GM18498 (cell line): ENCODE data around the gene PLTP.
"Not testable (repeated sequence)": the region's sequence is repeated elsewhere in the genome, so short reads cannot be mapped to it uniquely, and the experiment has no call there.

ENCODE experiments used
- ATAC-seq: cut with Tn5 transposase; IDR thresholded peaks from one replicate; pipeline ENCODE4 v1.9.1; 2021; ENCODE audit warnings: mild to moderate bottlenecking, moderate library complexity; ENCODE audit not compliant: unreplicated experiment

The PLTP gene

GRCh38 chr20:45944965-45945677 is 33.2 kb upstream of the PLTP start:
- no peak for ATAC-seq

- ATAC-seq: no peak
These were observed 32.4 kb upstream of the PLTP start for GRCh38 chr20:45944151-45944964.

GRCh38 chr20:45943613-45944012 is 31.7 kb upstream of the PLTP start:
- ATAC-seq: no peak

GRCh38 chr20:45940469-45940868 is 28.5 kb upstream of the PLTP start:
- ATAC-seq: no peak

- ATAC-seq: no peak
These were observed 28.1 kb upstream of the PLTP start for GRCh38 chr20:45940053-45940452.

GRCh38 chr20:45938727-45939438 is 26.9 kb upstream of the PLTP start:
- no peak for ATAC-seq

GRCh38 chr20:45937765-45938164 is 25.8 kb upstream of the PLTP start:
- no peak for ATAC-seq

- ATAC-seq: peak; percentile 21
These were observed 23.6 kb upstream of the PLTP start for GRCh38 chr20:45935416-45936046.

GRCh38 chr20:45934586-45935415 is 22.8 kb upstream of the PLTP start, which contains the start of gene PCIF1:
Gene PCIF1, plus strand, starts transcription at chr20:45934683. Its CDS starts 4,317 bp downstream, at chr20:45939000.
- peak; percentile 79 for ATAC-seq

- ATAC-seq: peak; percentile 19
These were observed 22.2 kb upstream of the PLTP start for GRCh38 chr20:45934046-45934585.

GRCh38 chr20:45933266-45934045 is 21.5 kb upstream of the PLTP start:
- no peak for ATAC-seq

- not testable (repeated sequence) for ATAC-seq
These were observed 19.7 kb upstream of the PLTP start for GRCh38 chr20:45931680-45932079.

- ATAC-seq: no peak
These were observed 15.3 kb upstream of the PLTP start for GRCh38 chr20:45927071-45927878.

GRCh38 chr20:45926731-45927070 is 14.7 kb upstream of the PLTP start:
- no peak for ATAC-seq

- no peak for ATAC-seq
These were observed 14.0 kb upstream of the PLTP start for GRCh38 chr20:45925821-45926506.

- ATAC-seq: no peak
These were observed 12.7 kb upstream of the PLTP start for GRCh38 chr20:45924391-45925261.
